ENCODE measurements around the gene RTL1. TPM values are rescaled to one million over a fixed set of nuclear protein-coding genes. Genes with fewer than 3 reads are reported as not detected.

RTL1 gene
- total and polyA plus RNA-seq, 2 of the 8 experiments (the other 6 are each of a cell fraction or from before 2014, with no cell fraction given) = not detected

DNA sequence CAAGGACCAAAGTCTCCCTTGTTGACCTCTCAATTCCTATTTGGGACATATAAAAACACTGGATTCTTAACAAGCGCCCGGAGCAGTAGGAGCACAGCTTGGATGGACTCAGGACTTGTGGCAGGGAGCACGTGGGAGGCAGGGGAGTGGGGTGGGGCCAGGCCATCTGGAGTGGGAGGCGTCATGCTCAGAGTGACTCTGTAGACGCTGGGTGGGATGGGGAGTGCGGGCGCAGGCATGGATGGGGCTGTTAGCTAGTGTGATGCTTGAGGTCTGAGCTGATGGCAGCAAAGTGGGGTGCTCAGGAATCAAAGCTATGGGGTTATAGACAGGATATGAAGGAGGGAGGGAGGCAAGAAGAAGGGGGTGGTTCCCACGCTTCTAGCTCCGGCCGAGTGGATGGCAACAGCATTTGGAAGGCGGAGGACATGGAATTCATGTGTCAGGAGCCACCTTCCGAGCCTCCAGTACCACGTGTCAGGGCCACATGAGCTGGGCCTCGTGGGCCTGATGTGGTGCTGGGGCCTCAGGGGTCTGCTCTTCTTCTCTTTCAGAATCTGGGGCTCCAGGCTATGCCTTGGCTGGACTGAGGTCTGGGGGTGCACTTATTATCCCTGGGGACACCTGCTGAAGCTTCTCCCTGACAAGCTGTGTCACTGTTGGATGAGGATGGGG lies 51.4 kb downstream of the RTL1 start (continued):
- no peak for TF ChIP-seq HDAC2 (IDR thresholded peaks at IDR 0.05; ENCODE audit: borderline replicate concordance in 1 of 2, low read depth in 2 of 2, low read length in 2 of 2)
- no peak for TF ChIP-seq SIX5 (IDR thresholded peaks at IDR 0.05; ENCODE audit: low read depth, low read length)
- no peak for TF ChIP-seq SIRT6 (IDR thresholded peaks at IDR 0.05; ENCODE audit: low read length)

Measured in H1 (cell line).